Measurements from ENCODE around the gene ASMTL. TPM values are rescaled to one million over a fixed set of nuclear protein-coding genes. Genes with fewer than 3 reads are reported as not detected.

Gene ASMTL
- total RNA-seq, 1 donor from 2014 or later = 45.5 TPM

DNA sequence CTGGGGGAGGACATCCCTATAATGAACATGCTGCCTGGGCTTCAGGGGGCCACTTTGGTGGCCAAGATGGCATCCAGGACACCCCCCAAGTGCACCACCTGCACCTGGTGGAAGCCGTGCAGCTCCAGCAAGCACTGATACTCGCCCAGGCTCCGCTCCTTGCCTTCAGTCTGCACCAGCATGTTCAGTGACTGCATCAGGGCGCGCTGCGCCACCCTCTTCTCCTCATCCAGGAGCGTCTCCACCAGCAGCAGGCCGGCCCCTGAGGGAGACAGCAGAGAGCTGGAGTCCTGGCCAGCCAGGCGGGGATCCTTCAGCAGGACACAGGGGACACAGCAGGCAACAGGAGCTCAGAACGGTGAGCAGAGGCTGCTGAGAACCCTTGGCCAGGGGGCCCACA, 49.5 kb downstream of the ASMTL start:
- peak; percentile 5 for DNase-seq
- TF ChIP-seq, protein P1, sequence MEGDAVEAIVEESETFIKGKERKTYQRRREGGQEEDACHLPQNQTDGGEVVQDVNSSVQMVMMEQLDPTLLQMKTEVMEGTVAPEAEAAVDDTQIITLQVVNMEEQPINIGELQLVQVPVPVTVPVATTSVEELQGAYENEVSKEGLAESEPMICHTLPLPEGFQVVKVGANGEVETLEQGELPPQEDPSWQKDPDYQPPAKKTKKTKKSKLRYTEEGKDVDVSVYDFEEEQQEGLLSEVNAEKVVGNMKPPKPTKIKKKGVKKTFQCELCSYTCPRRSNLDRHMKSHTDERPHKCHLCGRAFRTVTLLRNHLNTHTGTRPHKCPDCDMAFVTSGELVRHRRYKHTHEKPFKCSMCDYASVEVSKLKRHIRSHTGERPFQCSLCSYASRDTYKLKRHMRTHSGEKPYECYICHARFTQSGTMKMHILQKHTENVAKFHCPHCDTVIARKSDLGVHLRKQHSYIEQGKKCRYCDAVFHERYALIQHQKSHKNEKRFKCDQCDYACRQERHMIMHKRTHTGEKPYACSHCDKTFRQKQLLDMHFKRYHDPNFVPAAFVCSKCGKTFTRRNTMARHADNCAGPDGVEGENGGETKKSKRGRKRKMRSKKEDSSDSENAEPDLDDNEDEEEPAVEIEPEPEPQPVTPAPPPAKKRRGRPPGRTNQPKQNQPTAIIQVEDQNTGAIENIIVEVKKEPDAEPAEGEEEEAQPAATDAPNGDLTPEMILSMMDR (IDR thresholded peaks at IDR 0.05; ENCODE audit: partially characterized antibody, unreplicated experiment) = no peak
- Mint-ChIP-seq H3K27me3 (ENCODE audit: unreplicated experiment) (no peaks in the 10 kb centered on the region), H3K27ac (ENCODE audit: unreplicated experiment) (no peak overlapping the region), H3K36me3 (ENCODE audit: unreplicated experiment) (no peaks in the 10 kb centered on the region), H3K4me3 (ENCODE audit: unreplicated experiment) (no peak overlapping the region), H3K4me1 (ENCODE audit: low read depth, unreplicated experiment) (no peaks in the 10 kb centered on the region), H3K9me3 (ENCODE audit: unreplicated experiment) (no peaks in the 10 kb centered on the region)

DNA sequence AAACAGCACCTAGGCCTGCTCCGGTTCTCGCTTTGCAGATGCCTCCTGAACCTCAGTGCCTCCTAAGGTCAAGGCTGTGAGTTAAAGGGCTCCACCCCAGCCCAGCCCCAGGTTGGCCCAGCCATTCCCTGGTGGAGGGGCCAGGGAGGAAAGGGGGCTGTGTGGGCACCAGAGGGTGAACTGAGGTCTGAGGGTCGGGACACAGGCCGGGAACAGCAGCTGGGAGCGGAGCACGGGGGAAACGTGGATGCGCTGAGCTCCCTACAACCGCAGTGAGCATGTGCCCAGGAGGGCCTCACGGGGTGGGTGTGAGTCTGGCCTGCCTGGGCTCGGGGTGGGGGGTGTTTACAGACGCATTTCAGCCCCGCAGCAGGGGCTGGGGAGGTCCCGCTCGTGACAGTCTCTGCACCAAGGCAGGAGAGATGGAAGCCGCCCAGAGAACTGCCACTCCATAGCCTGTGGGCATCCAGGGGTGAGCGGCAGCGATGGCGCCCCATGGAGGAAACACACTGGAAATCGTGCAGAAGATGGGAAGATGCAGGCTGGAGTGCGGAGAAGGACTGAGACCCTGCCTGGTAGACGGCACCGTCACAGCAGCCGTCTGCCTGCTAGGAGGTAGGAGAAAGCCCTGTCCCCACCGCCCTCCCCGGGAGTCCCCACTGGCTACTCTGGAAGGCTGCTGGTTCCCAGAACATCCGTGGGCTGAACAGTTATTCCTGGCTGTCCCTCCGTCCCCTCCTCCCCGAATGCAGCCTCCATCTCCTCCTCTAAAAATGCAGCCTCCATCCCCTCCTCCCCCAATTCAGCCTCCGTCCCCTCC, 50.9 kb downstream of the ASMTL start:
- no peaks in the 10 kb centered on the region for H3K9me3 Mint-ChIP-seq (ENCODE audit: unreplicated experiment)
- no peaks in the 10 kb centered on the region for H3K27me3 Mint-ChIP-seq (ENCODE audit: unreplicated experiment)

DNA sequence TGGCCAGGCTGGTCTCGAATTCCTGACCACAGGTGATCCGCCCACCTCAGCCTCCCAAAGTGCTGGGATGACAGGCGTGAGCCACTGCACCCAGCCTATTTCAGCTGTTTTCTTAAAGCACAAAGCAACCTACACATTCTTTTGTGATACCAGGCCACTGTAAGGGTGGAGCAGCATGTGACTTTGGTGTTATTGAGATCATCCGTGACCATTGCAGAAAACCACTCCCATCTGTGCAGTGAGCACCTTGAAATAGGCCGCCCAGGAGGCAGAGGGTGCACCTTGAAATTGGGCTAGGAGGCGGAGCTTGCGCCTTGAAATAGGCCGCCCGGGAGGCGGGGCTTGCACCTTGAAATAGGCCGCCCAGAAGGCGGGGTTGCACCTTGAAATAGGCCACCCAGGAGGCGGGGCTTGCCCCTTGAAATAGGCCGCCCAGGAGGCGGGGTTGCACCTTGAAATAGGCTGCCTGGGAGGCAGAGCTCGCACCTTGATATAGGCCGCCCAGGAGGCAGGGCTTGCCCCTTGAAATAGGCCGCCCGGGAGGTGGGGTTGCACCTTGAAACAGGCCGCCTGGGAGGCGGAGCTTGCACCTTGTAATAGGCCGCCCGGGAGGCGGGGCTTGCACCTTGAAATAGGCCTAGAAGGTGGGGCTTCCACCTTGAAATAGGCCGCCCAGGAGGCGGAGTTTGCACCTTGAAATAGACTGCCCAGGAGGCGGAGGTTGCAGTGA, 51.8 kb downstream of the ASMTL start:
- Mint-ChIP-seq H3K27ac (ENCODE audit: unreplicated experiment) (no peak overlapping the region), H3K36me3 (ENCODE audit: unreplicated experiment) (no peaks in the 10 kb centered on the region), H3K4me1 (ENCODE audit: low read depth, unreplicated experiment) (peaks cover 2% of the 10 kb centered on the region), H3K9me3 (ENCODE audit: unreplicated experiment) (peaks cover 5% of the 10 kb centered on the region), H3K4me3 (ENCODE audit: unreplicated experiment) (no peak overlapping the region), H3K27me3 (ENCODE audit: unreplicated experiment) (peaks cover 2% of the 10 kb centered on the region)
- TF ChIP-seq, protein P1 (IDR thresholded peaks at IDR 0.05; ENCODE audit: partially characterized antibody, unreplicated experiment) = no peak
- peak; percentile 5 for DNase-seq

More for the DNA sequence above, 50.9 kb downstream of the ASMTL start:
- Mint-ChIP-seq H3K4me1 (ENCODE audit: low read depth, unreplicated experiment) (no peaks in the 10 kb centered on the region), H3K36me3 (ENCODE audit: unreplicated experiment) (no peaks in the 10 kb centered on the region), H3K4me3 (ENCODE audit: unreplicated experiment) (no peak overlapping the region), H3K27ac (ENCODE audit: unreplicated experiment) (no peak overlapping the region)
- peak; percentile 14 for DNase-seq
- TF ChIP-seq, protein P1 (IDR thresholded peaks at IDR 0.05; ENCODE audit: partially characterized antibody, unreplicated experiment) = no peak

DNA sequence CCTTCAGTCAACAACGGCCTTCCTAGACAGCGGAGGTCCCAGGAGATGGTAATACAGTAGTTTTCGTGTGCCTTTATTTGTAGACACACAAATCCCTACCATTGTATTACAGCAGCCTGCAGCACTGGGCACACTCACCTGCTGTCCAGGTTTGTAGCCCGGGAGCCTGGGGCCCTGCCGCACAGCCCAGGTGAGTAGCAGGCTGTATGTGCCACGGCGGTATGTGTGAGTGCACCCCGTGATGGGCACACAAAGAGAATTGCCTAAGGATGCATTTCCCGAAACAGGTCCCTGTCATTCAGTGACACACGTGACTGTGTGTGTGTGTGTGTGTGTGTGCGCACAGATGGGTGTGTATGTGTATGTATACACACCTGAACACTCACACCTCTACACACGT, 52.7 kb downstream of the ASMTL start:
- H3K36me3 Mint-ChIP-seq (ENCODE audit: unreplicated experiment) = no peaks in the 10 kb centered on the region
- H3K27me3 Mint-ChIP-seq (ENCODE audit: unreplicated experiment) = peaks cover 6% of the 10 kb centered on the region
- H3K4me3 Mint-ChIP-seq (ENCODE audit: unreplicated experiment) = no peak overlapping the region
- H3K4me1 Mint-ChIP-seq (ENCODE audit: low read depth, unreplicated experiment) = peaks cover 8% of the 10 kb centered on the region
- H3K27ac Mint-ChIP-seq (ENCODE audit: unreplicated experiment) = no peak overlapping the region
- TF ChIP-seq, protein P1 (IDR thresholded peaks at IDR 0.05; ENCODE audit: partially characterized antibody, unreplicated experiment) = no peak
- H3K9me3 Mint-ChIP-seq (ENCODE audit: unreplicated experiment) = peaks cover 7% of the 10 kb centered on the region
- DNase-seq = no peak
